Measurements from ENCODE around the gene HRH2. TPM values are rescaled to one million over a fixed set of nuclear protein-coding genes. Genes with fewer than 3 reads are reported as not detected.

The HRH2 gene
- total and polyA plus RNA-seq, 9 of the 15 experiments (the other 6 are each of a cell fraction or from before 2014, with no cell fraction given): 0.04 TPM; not detected in 8

DNA sequence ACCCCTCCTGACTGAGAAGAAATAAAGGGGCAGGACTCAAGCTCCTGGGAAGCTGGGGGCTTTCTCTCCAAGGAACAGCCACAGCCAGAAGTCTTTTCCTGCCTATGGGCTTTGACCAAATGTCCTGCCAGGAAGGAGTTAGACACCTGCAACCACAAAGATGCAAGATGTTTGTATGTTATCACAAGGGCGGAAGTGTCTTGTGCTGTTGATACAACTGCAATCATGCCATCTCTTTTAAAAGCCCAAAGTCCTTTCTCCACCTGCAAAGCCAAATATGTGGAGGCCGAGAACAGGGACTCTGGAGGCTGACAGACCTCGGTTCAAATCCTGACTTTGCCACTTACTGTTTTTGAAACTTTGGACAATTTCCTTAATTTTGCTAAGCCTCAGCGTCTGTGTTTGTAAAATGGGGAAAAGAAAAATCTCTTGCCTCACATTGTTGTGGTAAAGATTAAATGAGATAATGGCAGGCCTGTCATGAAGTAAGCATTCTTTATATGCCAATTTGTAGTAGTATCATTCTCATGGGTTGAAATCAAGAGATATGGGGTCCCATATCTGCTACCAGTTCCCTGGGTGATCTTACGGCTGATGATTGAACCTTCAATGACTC, 17.0 kb downstream of the HRH2 start (continued):
- TF ChIP-seq, protein P1, sequence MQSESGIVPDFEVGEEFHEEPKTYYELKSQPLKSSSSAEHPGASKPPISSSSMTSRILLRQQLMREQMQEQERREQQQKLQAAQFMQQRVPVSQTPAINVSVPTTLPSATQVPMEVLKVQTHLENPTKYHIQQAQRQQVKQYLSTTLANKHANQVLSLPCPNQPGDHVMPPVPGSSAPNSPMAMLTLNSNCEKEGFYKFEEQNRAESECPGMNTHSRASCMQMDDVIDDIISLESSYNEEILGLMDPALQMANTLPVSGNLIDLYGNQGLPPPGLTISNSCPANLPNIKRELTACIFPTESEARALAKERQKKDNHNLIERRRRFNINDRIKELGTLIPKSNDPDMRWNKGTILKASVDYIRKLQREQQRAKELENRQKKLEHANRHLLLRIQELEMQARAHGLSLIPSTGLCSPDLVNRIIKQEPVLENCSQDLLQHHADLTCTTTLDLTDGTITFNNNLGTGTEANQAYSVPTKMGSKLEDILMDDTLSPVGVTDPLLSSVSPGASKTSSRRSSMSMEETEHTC (IDR thresholded peaks at IDR 0.05): no peak
- no peak for TF ChIP-seq FOXM1 (IDR thresholded peaks at IDR 0.05; ENCODE audit: low read depth)
- no peak for TF ChIP-seq FOXM1 (CRISPR knock-in tag; IDR thresholded peaks at IDR 0.05; ENCODE audit: low read depth)
- TF ChIP-seq PTTG1 (tag; IDR thresholded peaks at IDR 0.05; ENCODE audit: low read depth): no peak

- no peak overlapping the region for H2AFZ ChIP-seq (ENCODE audit: low read depth, low read length)
- in situ Hi-C loops (cut with MboI) (no loop called here), intact Hi-C loops (cut with micrococcal nuclease) (no loop called here)
- no TSS peak for BruUV-seq (replicated peaks)
- WGBS (ENCODE audit: insufficient coverage, low coverage, missing lambda C conversion rate): 2% methylated on average over 10 of the region's 10 CpGs
- POLR2A ChIA-PET: no interaction called here
- TF ChIP-seq DNMT1 (IDR thresholded peaks at IDR 0.05): no peak
- no peak for TF ChIP-seq ESRRA (IDR thresholded peaks at IDR 0.05; ENCODE audit: borderline replicate concordance, low read depth)
- no peak for TF ChIP-seq SPI1 (IDR thresholded peaks at IDR 0.05; ENCODE audit: borderline replicate concordance, low read depth, low read length)
- TF ChIP-seq ZNF584 (CRISPR knock-in tag; IDR thresholded peaks at IDR 0.05; ENCODE audit: low read depth): no peak
- no peak for TF ChIP-seq ETV6 (IDR thresholded peaks at IDR 0.05; ENCODE audit: borderline replicate concordance in 1 of 2, low read depth in 2 of 2, low read length in 1 of 2)
- no peak for TF ChIP-seq ETV6 (CRISPR knock-in tag; IDR thresholded peaks at IDR 0.05; ENCODE audit: borderline replicate concordance)
- TF ChIP-seq, protein P2, sequence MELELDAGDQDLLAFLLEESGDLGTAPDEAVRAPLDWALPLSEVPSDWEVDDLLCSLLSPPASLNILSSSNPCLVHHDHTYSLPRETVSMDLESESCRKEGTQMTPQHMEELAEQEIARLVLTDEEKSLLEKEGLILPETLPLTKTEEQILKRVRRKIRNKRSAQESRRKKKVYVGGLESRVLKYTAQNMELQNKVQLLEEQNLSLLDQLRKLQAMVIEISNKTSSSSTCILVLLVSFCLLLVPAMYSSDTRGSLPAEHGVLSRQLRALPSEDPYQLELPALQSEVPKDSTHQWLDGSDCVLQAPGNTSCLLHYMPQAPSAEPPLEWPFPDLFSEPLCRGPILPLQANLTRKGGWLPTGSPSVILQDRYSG (tag; conservative IDR thresholded peaks at IDR 0.05; ENCODE audit: low read depth): no peak
- TF ChIP-seq PTRF (tag; IDR thresholded peaks at IDR 0.05): no peak
- TF ChIP-seq ZNF561 (CRISPR knock-in tag; conservative IDR thresholded peaks at IDR 0.05): no peak
- TF ChIP-seq ZC3H11A (IDR thresholded peaks at IDR 0.05; ENCODE audit: low read depth, low read length): no peak
- TF ChIP-seq XRCC5 (IDR thresholded peaks at IDR 0.05; ENCODE audit: low read depth, low read length): no peak
- no peak for TF ChIP-seq NEUROD1 (IDR thresholded peaks at IDR 0.05; ENCODE audit: borderline replicate concordance, low read depth, low read length, partially characterized antibody)
- no peak for TF ChIP-seq MXI1 (IDR thresholded peaks at IDR 0.05; ENCODE audit: low read depth, low read length)
- CTCF ChIA-PET (ENCODE audit: low intra/inter-chr PET ratio): no interaction called here
- no peaks in the 10 kb centered on the region for H3K9me3 ChIP-seq (replicated peaks; ENCODE audit: control insufficient read depth, insufficient read depth, low read depth, low read length)
- H3K79me2 ChIP-seq (ENCODE audit: control insufficient read depth, insufficient read depth, low read length): no peaks in the 10 kb centered on the region
- H3K4me3 ChIP-seq: no peak overlapping the region
- DNase-seq (ENCODE audit: extremely low read depth in 1 of 4, low spot score in 3 of 4) (no peak), FAIRE-seq (no peak), ATAC-seq (no peak)
- no peaks in the 10 kb centered on the region for H3K9me1 ChIP-seq (ENCODE audit: control insufficient read depth, insufficient read depth, low read length)
- no peaks in the 10 kb centered on the region for H3K4me1 ChIP-seq (replicated peaks in 1 of 2; ENCODE audit: control insufficient read depth in 2 of 2, insufficient read depth in 2 of 2, low read length in 2 of 2)
- H3K9ac ChIP-seq (ENCODE audit: insufficient read depth in 1 of 2, low read depth in 2 of 2, low read length in 2 of 2): no peak overlapping the region
- H3K4me2 ChIP-seq (ENCODE audit: insufficient read depth, low read length): no peak overlapping the region
- peaks cover 11% of the 10 kb centered on the region; the same call in 1 of the 2 replicates for H4K20me1 ChIP-seq (replicated peaks; ENCODE audit: control insufficient read depth, insufficient read depth, low read length)
- peaks cover 19 to 75% of the 10 kb centered on the region in 2 experiments; a peak in 4 of 5 replicates for H3K27me3 ChIP-seq (ENCODE audit: control insufficient read depth in 2 of 2, insufficient read depth in 2 of 2, low read length in 2 of 2)
- H3K27ac ChIP-seq (ENCODE audit: extremely low read depth, low read depth, low read length): no peak overlapping the region
- H3K36me3 ChIP-seq (ENCODE audit: control insufficient read depth, insufficient read depth, low read length): no peaks in the 10 kb centered on the region
Measured at GRCh38 chr5:175675873-175676272, 18.0 kb downstream of the HRH2 start.
